NCI-H2081 (cell line): Measurements from ENCODE around the gene CMTM3.

ENCODE experiments used
- DNase-seq, 2 experiments: peaks; one replicate each; lab custom pipeline; 2025; lab: John Stamatoyannopoulos, UW

CMTM3 gene

GRCh38 chr16:66662445-66663194, 58.1 kb downstream of the CMTM3 start:
- DNase-seq, result no peak
